ENCODE results near the gene EEPD1.

EEPD1 gene

GRCh38 chr7:36283181-36283580 is 130.1 kb downstream of the EEPD1 start:
- no peak for DNase-seq

- no peak for DNase-seq
Observed at GRCh38 chr7:36283711-36284130, 130.7 kb downstream of the EEPD1 start.

- DNase-seq = no peak
Observed at GRCh38 chr7:36284456-36285090, 131.5 kb downstream of the EEPD1 start.

- no peak for DNase-seq
Observed at GRCh38 chr7:36285276-36285675, 132.2 kb downstream of the EEPD1 start.

- DNase-seq = no peak
Observed at GRCh38 chr7:36286226-36286625, 133.2 kb downstream of the EEPD1 start.

GRCh38 chr7:36286688-36287087 is 133.6 kb downstream of the EEPD1 start:
- no peak for DNase-seq

- DNase-seq = no peak
Observed at GRCh38 chr7:36287371-36288241, 134.6 kb downstream of the EEPD1 start.

- no peak for DNase-seq
Observed at GRCh38 chr7:36288501-36288900, 135.4 kb downstream of the EEPD1 start.

- no peak for DNase-seq
Observed at GRCh38 chr7:36289833-36290661, 137.0 kb downstream of the EEPD1 start.

- peak; percentile 77 for DNase-seq
Observed at GRCh38 chr7:36291387-36292316, 138.6 kb downstream of the EEPD1 start.

- DNase-seq = no peak
Observed at GRCh38 chr7:36295090-36295489, 142.0 kb downstream of the EEPD1 start.

GRCh38 chr7:36296284-36296683 is 143.2 kb downstream of the EEPD1 start:
- no peak for DNase-seq

- DNase-seq = no peak
Observed at GRCh38 chr7:36297364-36298009, 144.4 kb downstream of the EEPD1 start.

- no peak for DNase-seq
Observed at GRCh38 chr7:36298106-36298505, 145.1 kb downstream of the EEPD1 start.

GRCh38 chr7:36299223-36299774 is 146.2 kb downstream of the EEPD1 start:
- no peak for DNase-seq

GRCh38 chr7:36299823-36300341 is 146.8 kb downstream of the EEPD1 start:
- no peak for DNase-seq

GRCh38 chr7:36300696-36301350 is 147.8 kb downstream of the EEPD1 start:
- DNase-seq = no peak

- DNase-seq = no peak
Observed at GRCh38 chr7:36301914-36302771, 149.1 kb downstream of the EEPD1 start.
